K562 (cell line): ENCODE measurements around the gene TMEM63A. TPM values are rescaled to one million over a fixed set of nuclear protein-coding genes. Genes with fewer than 3 reads are reported as not detected.

Source experiments
- ATAC-seq: fragments of 200-7000 bp; cut with Tn5 transposase; 3 replicates; pipeline ENCODE4 v1.9.1; 2020; ENCODE audit warnings: moderate library complexity
- BruUV-seq: library from RNA; stranded (reverse); fragments of 400-500 nt; replicated peaks from 2 replicates; lab custom pipeline; 2021; lab: Mats Ljungman, UMichigan
- CTCF ChIA-PET: fragments of 300-600 bp; formaldehyde crosslinking; extraction: SDS; loops from one replicate; lab custom pipeline; 2021; ENCODE audit warnings: low intra/inter-chr PET ratio; lab: Yijun Ruan, JAX
- POLR2A ChIA-PET: fragments of 300-600, 350-650 bp; sonication (Branson Sonifier 250); formaldehyde crosslinking; extraction: SDS; loops from one replicate; lab custom pipeline; 2021; ENCODE audit warnings: antibody characterized with exemption, inconsistent platforms; lab: Yijun Ruan, JAX
- DNase-seq, 4 experiments: peaks; one replicate each; pipeline versions ENCODE4 v3.0.0 to v3.0.0-alpha.2; 2011 to 2018; ENCODE audit warnings: low spot score in 3 of 4, mixed read lengths in 3 of 4; ENCODE audit errors: extremely low read depth in 1 of 4
- FAIRE-seq: peaks from 2 replicates; lab custom pipeline; 2011; peaks lifted over from hg19 to GRCh38; lab: Jason Lieb, UNC
- H2AFZ ChIP-seq: 2 replicates; pipeline ENCODE4 v1.6.0; 2011; ENCODE audit warnings: low read depth, low read length, control low read depth, inconsistent platforms
- H3K27ac ChIP-seq: fragments of 200-600 bp; 3 replicates; pipeline ENCODE4 v1.8.0; 2011; ENCODE audit warnings: low read depth, mild to moderate bottlenecking, control low read depth, inconsistent platforms, low read length, moderate library complexity, mixed read lengths; ENCODE audit errors: extremely low read depth
- H3K27me3 ChIP-seq, 2 experiments: fragments of 300-600 bp in 1 of 2; 2 replicates in 1 of 2; 3 replicates in 1 of 2; pipeline versions ENCODE4 v1.6.0 to v1.8.0; 2011; ENCODE audit warnings: inconsistent platforms in 2 of 2, low read length in 2 of 2, mild to moderate bottlenecking in 1 of 2, mixed read lengths in 1 of 2, moderate library complexity in 1 of 2; ENCODE audit not compliant: control insufficient read depth in 2 of 2, insufficient read depth in 2 of 2
- H3K36me3 ChIP-seq: fragments of 300-600 bp; 3 replicates; pipeline ENCODE4 v1.8.0; 2011; ENCODE audit warnings: mild to moderate bottlenecking, low read length, inconsistent platforms; ENCODE audit not compliant: control insufficient read depth, insufficient read depth
- H3K4me1 ChIP-seq, 2 experiments: fragments of 200-600 bp in 1 of 2; replicated peaks in 1 of 2; 2 replicates in 1 of 2; 3 replicates in 1 of 2; pipeline versions ENCODE4 v1.5.1 to v1.8.0; 2011; ENCODE audit warnings: inconsistent platforms in 2 of 2, low read length in 2 of 2, mild to moderate bottlenecking in 1 of 2, mixed read lengths in 1 of 2, moderate library complexity in 1 of 2; ENCODE audit not compliant: control insufficient read depth in 2 of 2, insufficient read depth in 2 of 2
- H3K4me2 ChIP-seq: 2 replicates; pipeline ENCODE4 v1.6.1; 2011; ENCODE audit warnings: low read length, control low read depth, inconsistent platforms, mixed read lengths; ENCODE audit not compliant: insufficient read depth
- H3K4me3 ChIP-seq: fragments of 200-600 bp; sonication (generic), shearing (Covaris generic); 2 replicates; pipeline ENCODE4 v1.5.1; 2016; ENCODE audit warnings: control low read depth, inconsistent platforms
- H3K79me2 ChIP-seq: fragments of 200-600 bp; 3 replicates; pipeline ENCODE4 v1.8.0; 2011; ENCODE audit warnings: low read length, inconsistent platforms; ENCODE audit not compliant: control insufficient read depth, insufficient read depth
- H3K9ac ChIP-seq, 2 experiments: 2 replicates each; pipeline versions ENCODE4 v1.6.0 to v1.6.1; 2011; ENCODE audit warnings: low read depth in 2 of 2, low read length in 2 of 2, control low read depth in 1 of 2, inconsistent platforms in 1 of 2, mild to moderate bottlenecking in 1 of 2, mixed read lengths in 1 of 2; ENCODE audit not compliant: insufficient read depth in 1 of 2
- H3K9me1 ChIP-seq: one replicate; pipeline ENCODE4 v1.6.0; 2011; ENCODE audit warnings: inconsistent platforms, mild to moderate bottlenecking, low read length, moderate library complexity; ENCODE audit not compliant: control insufficient read depth, insufficient read depth
- H3K9me3 ChIP-seq: replicated peaks from 2 replicates; pipeline ENCODE4 v1.5.1; 2011; ENCODE audit warnings: low read depth, low read length, inconsistent platforms; ENCODE audit not compliant: control insufficient read depth, insufficient read depth
- H4K20me1 ChIP-seq: replicated peaks from 2 replicates; pipeline ENCODE4 v1.6.1; 2011; ENCODE audit warnings: low read length, inconsistent platforms, mixed read lengths; ENCODE audit not compliant: control insufficient read depth, insufficient read depth
- ATF1 ChIP-seq, 2 experiments: fragments of 450-650 bp in 1 of 2; IDR thresholded peaks; 2 replicates each; pipeline ENCODE4 v1.6.1; 2016; ENCODE audit warnings: missing compliant biosample characterization in 1 of 2, missing genetic modification characterization in 1 of 2
- CREM ChIP-seq: IDR thresholded peaks from 2 replicates; pipeline ENCODE4 v1.6.1; 2014; ENCODE audit warnings: antibody characterized with exemption, low read depth
- GABPB2 ChIP-seq: fragments of 250-450 bp; sonication (Bioruptor Pico); conservative IDR thresholded peaks from 2 replicates; pipeline ENCODE4 v1.5.1; 2021; ENCODE audit warnings: mild to moderate bottlenecking
- NR2C1 ChIP-seq, 2 experiments: fragments of 450-650 bp; IDR thresholded peaks; 2 replicates each; pipeline ENCODE4 v1.6.1; 2017; ENCODE audit warnings: mild to moderate bottlenecking in 2 of 2, antibody characterized with exemption in 1 of 2, inconsistent platforms in 1 of 2, missing compliant biosample characterization in 1 of 2, missing genetic modification characterization in 1 of 2
- NR2C2 ChIP-seq, 2 experiments: fragments of 200-800 bp in 1 of 2; sonication (Bioruptor generic) in 1 of 2; sonication (generic) in 1 of 2; formaldehyde crosslinking in 1 of 2; IDR thresholded peaks; 2 replicates each; pipeline versions ENCODE4 v1.6.1 to v1.8.0; 2016 to 2022; ENCODE audit warnings: mild to moderate bottlenecking in 1 of 2, missing compliant biosample characterization in 1 of 2, missing genetic modification characterization in 1 of 2, missing genetic modification reagents in 1 of 2
- SPI1 ChIP-seq: IDR thresholded peaks from 2 replicates; pipeline ENCODE4 v1.6.1; 2011; ENCODE audit warnings: low read depth, low read length, control low read depth, borderline replicate concordance
- WGBS: fragments of 100-300 bp; shearing (Covaris generic); methylation state at CpG from one replicate; pipeline ENCODE4 v1.1.6; 2016; ENCODE audit warnings: low coverage, mixed read lengths; ENCODE audit not compliant: insufficient coverage; ENCODE audit errors: missing lambda C conversion rate; 5-methylcytosine and 5-hydroxymethylcytosine counted together
- in situ Hi-C: fragments of 300-500 bp; cut with MboI; formaldehyde crosslinking; loops from 4 replicates; pipeline ENCODE4 v1.15.0; 2018; ENCODE audit warnings: inconsistent platforms, mixed read lengths
- intact Hi-C: fragments of 100-400 bp; cut with micrococcal nuclease; formaldehyde crosslinking; loops from 2 replicates; pipeline ENCODE4 v1.14.2; 2022
- polyA plus RNA-seq, 8 experiments: library from polyadenylated mRNA; depleted of rRNA in 4 of 8; stranded (reverse) in 5 of 8; unstranded in 3 of 8; fragments of >200 nt; fragmentation: Nextera tagmentation in 2 of 8; fragmentation: Illumina TruSeq in 1 of 8; extraction: Ambion mirVana in 2 of 8; extraction: Trizol in 1 of 8; gene quantifications; 2 replicates each; pipeline versions ENCODE4 v1.2.1 to v1.2.3, GENCODE V29; 2011 to 2014; ENCODE audit warnings: inconsistent platforms in 1 of 8, missing spikeins in 1 of 8
- total RNA-seq, 7 experiments: library from RNA; depleted of rRNA in 6 of 7; stranded (reverse); fragments of >200 nt in 6 of 7; fragmentation: Illumina TruSeq in 2 of 7; extraction: Trizol in 2 of 7; gene quantifications; 2 replicates each; pipeline versions ENCODE4 v1.2.1 to v1.2.3, GENCODE V29; 2011 to 2021; ENCODE audit warnings: low replicate concordance in 1 of 7

The TMEM63A gene
- total and polyA plus RNA-seq, 9 of the 15 experiments (the other 6 are each of a cell fraction or from before 2014, with no cell fraction given), result 2.0 to 54.6 (median 17.5) TPM

DNA sequence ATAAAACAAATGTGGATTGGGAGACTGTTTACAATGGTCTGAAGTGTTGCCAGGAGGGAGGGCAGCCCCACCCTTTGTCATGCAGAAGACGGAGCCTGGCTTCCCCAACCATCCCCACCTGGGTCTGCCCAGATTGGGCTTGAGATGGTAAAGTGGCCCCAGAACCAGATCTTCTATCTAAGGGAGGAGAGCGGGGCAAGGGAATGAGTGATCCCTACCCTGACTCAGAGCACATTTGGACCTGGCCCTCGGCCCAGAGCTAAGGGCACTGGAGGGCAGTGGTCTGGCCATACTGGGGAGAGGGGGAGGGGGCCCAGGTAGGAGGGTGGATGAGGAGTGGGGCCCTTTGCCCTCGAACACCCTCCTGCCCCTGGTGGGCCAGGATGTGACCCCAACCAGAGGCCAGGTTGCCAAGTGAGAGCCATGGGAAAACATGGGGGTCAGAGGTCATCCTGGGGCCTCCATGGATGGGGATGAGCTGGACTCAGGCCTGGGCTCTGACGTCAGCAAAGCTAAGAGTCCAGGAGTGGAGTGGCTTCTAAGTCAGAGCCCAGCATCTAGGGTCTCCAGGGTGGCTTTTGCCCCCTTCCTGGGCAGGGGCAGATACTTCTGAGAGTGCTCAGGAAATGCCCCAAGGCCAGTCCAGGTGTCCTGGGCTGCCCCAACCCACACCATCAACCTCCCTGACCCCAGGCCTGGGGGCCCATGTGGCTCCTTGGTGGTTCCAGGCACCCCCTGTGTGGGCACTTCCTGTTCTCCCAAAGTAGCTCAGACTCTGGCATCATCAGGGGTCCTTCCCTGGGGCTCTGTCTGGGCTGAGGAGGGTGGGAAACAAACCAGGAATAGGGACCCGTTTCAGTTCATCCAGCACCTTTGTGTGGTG lies 8.4 kb upstream of the TMEM63A start:
- Histone ChIP-seq H3K4me2 (no peak overlapping the region), H3K27ac (no peak overlapping the region), H3K36me3 (no peaks in the 10 kb centered on the region), H3K9me1 (peaks cover 3% of the 10 kb centered on the region), H2AFZ (peak overlapping the region; percentile 35; the same call in 1 of the 2 replicates), H4K20me1 (no peaks in the 10 kb centered on the region), H3K79me2 (no peaks in the 10 kb centered on the region), H3K27me3 (no peaks in the 10 kb centered on the region), H3K9ac (peak overlapping the region in 1 of 2 experiments; percentile 49; a peak in 2 of 4 replicates), H3K9me3 (no peaks in the 10 kb centered on the region), H3K4me3 (no peak overlapping the region), H3K4me1 (peaks cover 0 to 27% of the 10 kb centered on the region in 2 experiments; a peak in 3 of 5 replicates)
- CTCF ChIA-PET, result no interaction called here
- 47% methylated on average over 6 of the region's 6 CpGs for WGBS
- in situ Hi-C loops, result no loop called here
- TF ChIP-seq CREM (peak; percentile 18; the same call in 1 of the 2 replicates), ATF1 (CRISPR knock-in tag; IDR thresholded peaks at IDR 0.05) (no peak), ATF1 (tag; IDR thresholded peaks at IDR 0.05) (peak; percentile 25; the same call in 1 of the 2 replicates), NR2C2 (CRISPR knock-in tag; IDR thresholded peaks at IDR 0.05) (no peak; the same call in 1 of the 2 replicates), NR2C2 (tag; IDR thresholded peaks at IDR 0.05) (peak; percentile 60; the same call in 1 of the 2 replicates), GABPB2 (no peak), NR2C1 (IDR thresholded peaks at IDR 0.05) (peak; percentile 72), NR2C1 (tag; IDR thresholded peaks at IDR 0.05) (peak; percentile 80), SPI1 (0 out of 2 replicates have a peak, but pooled peaks have one; percentile 9)
- no peak for FAIRE-seq
- intact Hi-C loops, result no loop called here
- POLR2A ChIA-PET, result interaction anchor here (0.6 to 1.9 kb wide), 2 partner anchors 8 to 91 kb away, joined by 3 to 8 read pairs; no protein-coding TSS in a partner anchor
- no peak; the same call in 2 of the 3 replicates for ATAC-seq
- BruUV-seq, result no TSS peak
- DNase-seq, result no peak
